Left ventricle myocardium inferior (tissue), 1 donor: ENCODE results near the gene IGF1R. TPM values are rescaled to one million over a fixed set of nuclear protein-coding genes. Genes with fewer than 3 reads are reported as not detected.

Experiments used
- DNase-seq: peaks from one replicate; pipeline ENCODE4 v3.0.0-alpha.2; 2020
- H3K27ac ChIP-seq: fragments of 200-600 bp; replicated peaks from 2 replicates; pipeline ENCODE4 v1.8.0; 2021
- H3K27me3 ChIP-seq: fragments of 200-600 bp; 2 replicates; pipeline ENCODE4 v1.8.0; 2021; ENCODE audit warnings: low read depth
- H3K36me3 ChIP-seq: fragments of 200-600 bp; 2 replicates; pipeline ENCODE4 v1.8.0; 2021
- H3K4me1 ChIP-seq: fragments of 200-600 bp; 2 replicates; pipeline ENCODE4 v1.8.0; 2021
- H3K4me3 ChIP-seq: fragments of 200-600 bp; 2 replicates; pipeline ENCODE4 v1.8.0; 2021; ENCODE audit warnings: mild to moderate bottlenecking, moderate library complexity
- H3K9me3 ChIP-seq: fragments of 200-600 bp; replicated peaks from 2 replicates; pipeline ENCODE4 v1.8.0; 2021
- intact Hi-C: fragments of 100-400 bp; cut with micrococcal nuclease; formaldehyde crosslinking; loops from one replicate; pipeline ENCODE4 v1.11.0; 2022
- total RNA-seq: library from RNA; stranded (reverse); fragmentation: NEBNext Ultra II Directional; extraction: Animal tissue kit (Norgen Biotek cat#: 25700); gene quantifications from one replicate; pipeline ENCODE4 v1.2.1, GENCODE V29; 2021
- TF ChIP-seq, protein P1 (sequence below): fragments of 200-600 bp; IDR thresholded peaks from 2 replicates; pipeline ENCODE4 v1.8.0; 2021; ENCODE audit warnings: antibody characterized with exemption, mild to moderate bottlenecking, borderline replicate concordance
- donor health status: DM: no; HTN: yes; CAD: no; lungs with severe emphysema.

Gene IGF1R
- total RNA-seq, 1 donor from 2014 or later, result 37.2 TPM

DNA sequence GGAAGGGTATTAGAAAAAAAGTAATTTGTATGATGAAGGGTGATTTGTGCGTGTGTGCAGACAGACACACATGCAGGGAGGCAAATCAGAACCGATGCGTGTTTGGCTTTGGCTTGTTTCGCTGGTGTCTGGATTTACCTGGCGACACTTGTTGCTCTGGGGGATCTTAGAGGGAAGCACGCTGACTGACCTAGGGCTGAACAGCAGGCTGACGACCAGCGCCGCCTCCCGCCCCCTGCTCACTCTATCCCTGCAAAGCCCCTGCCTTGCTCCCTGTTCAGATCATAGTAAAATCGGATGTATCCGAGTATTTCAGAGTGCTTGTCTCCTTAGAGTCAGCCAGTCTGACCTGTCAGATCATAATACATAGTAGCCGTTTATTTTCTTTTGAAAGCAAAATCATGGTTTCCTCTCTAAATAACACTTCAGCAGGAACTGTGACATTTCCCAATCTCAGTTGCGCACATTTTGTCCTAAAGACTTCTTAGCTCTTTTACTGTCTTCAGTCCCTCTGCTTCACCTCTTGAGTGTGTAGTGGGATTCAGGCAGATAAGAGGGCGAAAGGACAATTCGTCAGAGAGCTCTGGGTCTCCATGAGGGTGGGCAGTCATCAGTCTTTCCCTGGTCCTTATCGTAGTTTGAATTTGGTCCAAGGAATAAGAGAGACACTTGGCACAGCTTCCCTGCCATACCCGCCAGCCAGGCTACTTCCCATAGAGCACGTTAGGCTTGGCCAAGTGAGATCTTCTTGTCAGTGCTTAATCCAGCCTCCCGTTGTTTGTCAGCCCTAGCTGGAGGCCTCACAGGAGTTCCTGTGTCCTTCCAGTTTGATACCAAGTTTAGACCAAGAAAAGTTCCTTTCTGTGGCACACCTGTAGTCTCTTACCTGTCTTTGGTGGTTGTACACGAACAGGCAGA lies 261.9 kb downstream of the IGF1R start:
- TF ChIP-seq, protein P1, sequence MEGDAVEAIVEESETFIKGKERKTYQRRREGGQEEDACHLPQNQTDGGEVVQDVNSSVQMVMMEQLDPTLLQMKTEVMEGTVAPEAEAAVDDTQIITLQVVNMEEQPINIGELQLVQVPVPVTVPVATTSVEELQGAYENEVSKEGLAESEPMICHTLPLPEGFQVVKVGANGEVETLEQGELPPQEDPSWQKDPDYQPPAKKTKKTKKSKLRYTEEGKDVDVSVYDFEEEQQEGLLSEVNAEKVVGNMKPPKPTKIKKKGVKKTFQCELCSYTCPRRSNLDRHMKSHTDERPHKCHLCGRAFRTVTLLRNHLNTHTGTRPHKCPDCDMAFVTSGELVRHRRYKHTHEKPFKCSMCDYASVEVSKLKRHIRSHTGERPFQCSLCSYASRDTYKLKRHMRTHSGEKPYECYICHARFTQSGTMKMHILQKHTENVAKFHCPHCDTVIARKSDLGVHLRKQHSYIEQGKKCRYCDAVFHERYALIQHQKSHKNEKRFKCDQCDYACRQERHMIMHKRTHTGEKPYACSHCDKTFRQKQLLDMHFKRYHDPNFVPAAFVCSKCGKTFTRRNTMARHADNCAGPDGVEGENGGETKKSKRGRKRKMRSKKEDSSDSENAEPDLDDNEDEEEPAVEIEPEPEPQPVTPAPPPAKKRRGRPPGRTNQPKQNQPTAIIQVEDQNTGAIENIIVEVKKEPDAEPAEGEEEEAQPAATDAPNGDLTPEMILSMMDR, result no peak
- no peaks in the 10 kb centered on the region for H3K9me3 ChIP-seq
- DNase-seq, result no peak
- H3K27ac ChIP-seq, result peak overlapping the region; percentile 65
- no peak overlapping the region for H3K4me3 ChIP-seq
- H3K27me3 ChIP-seq, result no peaks in the 10 kb centered on the region
- peaks cover 64% of the 10 kb centered on the region for H3K4me1 ChIP-seq
- intact Hi-C loops, result no loop called here
- H3K36me3 ChIP-seq, result peaks cover 69% of the 10 kb centered on the region

DNA sequence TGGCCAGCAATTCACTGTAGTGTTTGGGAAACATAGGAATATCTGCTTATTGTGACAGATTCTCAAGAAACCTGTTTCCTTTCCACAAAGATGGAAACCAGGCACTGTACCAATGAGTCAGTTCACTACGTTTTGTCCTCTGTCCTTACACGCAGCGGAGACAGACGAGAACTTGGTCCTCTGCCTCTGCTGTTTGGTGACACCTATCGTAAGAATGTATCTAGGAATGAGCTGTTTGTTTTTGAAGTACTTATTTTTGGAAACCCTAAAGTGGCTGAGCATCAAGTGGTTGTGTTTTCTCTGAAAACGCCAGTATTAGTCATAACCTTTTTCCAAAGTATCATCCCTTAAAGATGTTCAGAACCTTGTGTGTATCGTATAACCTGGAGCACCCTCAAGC lies 266.3 kb downstream of the IGF1R start:
- Histone ChIP-seq H3K27ac (no peak overlapping the region), H3K36me3 (peaks cover 79% of the 10 kb centered on the region), H3K4me3 (no peak overlapping the region), H3K27me3 (no peaks in the 10 kb centered on the region), H3K4me1 (peaks cover 42% of the 10 kb centered on the region), H3K9me3 (no peaks in the 10 kb centered on the region)
- DNase-seq, result no peak
- intact Hi-C loops, result no loop called here
- TF ChIP-seq, protein P1, result no peak

DNA sequence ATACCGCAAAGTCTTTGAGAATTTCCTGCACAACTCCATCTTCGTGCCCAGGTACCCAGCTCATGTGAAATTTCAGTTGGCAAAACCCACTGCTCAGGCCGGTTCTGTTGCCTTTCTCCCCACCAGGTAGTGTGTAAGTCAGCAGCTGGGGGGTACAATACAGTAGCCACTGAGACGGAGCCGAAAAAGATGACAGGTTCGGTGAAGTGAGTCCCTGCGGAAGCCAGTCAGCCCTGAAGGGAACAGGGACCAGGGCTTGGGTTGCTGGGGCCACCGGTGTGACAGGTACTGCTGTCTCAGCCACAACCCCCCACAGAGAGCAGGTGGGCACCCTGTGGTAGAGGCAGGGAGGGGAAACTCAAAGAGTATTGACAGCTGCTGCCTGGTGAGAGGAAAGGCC lies 268.5 kb downstream of the IGF1R start:
- Histone ChIP-seq H3K9me3 (no peaks in the 10 kb centered on the region), H3K4me3 (no peak overlapping the region), H3K4me1 (peaks cover 31% of the 10 kb centered on the region), H3K27ac (no peak overlapping the region), H3K27me3 (no peaks in the 10 kb centered on the region), H3K36me3 (peaks cover 77% of the 10 kb centered on the region)
- intact Hi-C loops, result no loop called here
- TF ChIP-seq, protein P1, result no peak
- DNase-seq, result no peak

DNA sequence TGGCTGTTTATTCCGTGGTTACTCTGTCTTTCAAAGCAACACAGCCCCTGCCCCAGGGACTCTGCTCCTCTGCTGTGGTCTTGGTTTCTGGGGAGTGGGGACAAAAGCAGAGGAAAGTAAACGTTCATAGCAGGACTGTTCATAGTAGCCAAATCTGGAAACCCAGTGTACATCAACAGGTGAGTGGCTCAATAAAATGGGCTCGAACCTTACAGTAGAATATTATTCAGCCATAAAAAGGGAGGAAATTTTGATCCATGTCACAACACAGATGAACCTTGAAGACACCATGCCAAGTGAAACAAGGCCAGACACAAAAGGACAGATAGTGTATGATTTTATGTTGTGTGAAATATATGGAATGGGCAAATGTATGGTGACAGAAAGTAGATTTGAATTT lies 269.1 kb downstream of the IGF1R start:
- no peak overlapping the region for H3K4me3 ChIP-seq
- DNase-seq, result no peak
- TF ChIP-seq, protein P1, result no peak
- H3K27me3 ChIP-seq, result no peaks in the 10 kb centered on the region
- intact Hi-C loops, result no loop called here
- peaks cover 77% of the 10 kb centered on the region for H3K36me3 ChIP-seq
- no peak overlapping the region for H3K27ac ChIP-seq
- no peaks in the 10 kb centered on the region for H3K9me3 ChIP-seq
- peaks cover 29% of the 10 kb centered on the region for H3K4me1 ChIP-seq

DNA sequence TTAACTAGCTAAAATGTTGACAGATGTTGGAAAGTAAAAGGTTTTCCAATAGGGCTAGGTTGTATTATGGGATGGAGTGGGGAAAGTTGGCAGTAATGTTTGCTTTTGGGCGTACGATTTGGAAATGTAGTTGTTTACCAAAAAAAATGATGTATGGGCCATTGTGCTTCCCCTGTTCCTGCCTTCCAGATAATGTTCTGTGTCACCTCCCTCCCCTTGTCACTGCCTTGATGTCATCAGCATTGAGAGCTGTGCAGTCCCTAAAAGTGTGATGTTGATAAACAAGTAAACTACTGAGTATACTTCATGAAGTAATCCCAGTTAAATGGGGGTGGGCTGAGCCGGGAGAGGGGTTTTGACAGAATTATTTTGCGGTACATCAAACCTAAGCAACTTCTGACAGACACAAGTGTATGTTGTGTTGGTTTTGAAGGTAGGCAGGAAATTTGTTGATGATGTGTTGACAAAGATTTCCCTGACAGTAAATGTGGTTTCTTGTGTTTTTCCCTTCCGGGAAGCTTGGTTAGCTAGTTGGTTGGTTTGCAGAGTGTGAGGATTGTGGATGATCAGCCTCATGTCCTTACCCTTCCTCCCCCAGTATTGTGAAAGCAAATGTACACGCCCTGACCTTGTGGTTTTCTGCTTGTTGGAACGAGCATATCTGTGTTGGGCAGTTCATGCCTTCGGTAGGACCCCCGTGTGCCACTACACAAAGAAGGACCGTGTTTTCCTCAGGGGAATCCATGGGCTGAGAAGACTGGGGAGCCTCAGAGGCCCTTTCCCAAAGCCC lies 271.9 kb downstream of the IGF1R start:
- Histone ChIP-seq H3K4me3 (no peak overlapping the region), H3K9me3 (no peaks in the 10 kb centered on the region), H3K27me3 (no peaks in the 10 kb centered on the region), H3K4me1 (peaks cover 26% of the 10 kb centered on the region), H3K36me3 (peaks cover 81% of the 10 kb centered on the region), H3K27ac (no peak overlapping the region)
- no peak for DNase-seq
- intact Hi-C loops, result no loop called here
- TF ChIP-seq, protein P1, result no peak
